Mucosa of stomach (tissue), 1 donor: Measurements from ENCODE around the gene RBFOX2.

Experiments used
- H3K27me3 ChIP-seq: one replicate; pipeline ENCODE4 v1.7.0; 2013; ENCODE audit warnings: mild to moderate bottlenecking, low read length; ENCODE audit not compliant: control insufficient read depth, insufficient read depth
- H3K36me3 ChIP-seq: one replicate; pipeline ENCODE4 v1.7.0; 2013; ENCODE audit warnings: low read length; ENCODE audit not compliant: control insufficient read depth, insufficient read depth
- H3K4me1 ChIP-seq: one replicate; pipeline ENCODE4 v1.7.0; 2013; ENCODE audit warnings: mild to moderate bottlenecking, low read length; ENCODE audit not compliant: control insufficient read depth, insufficient read depth
- H3K4me3 ChIP-seq: one replicate; pipeline ENCODE4 v1.7.0; 2013; ENCODE audit warnings: low read length
- H3K9ac ChIP-seq: one replicate; pipeline ENCODE4 v1.7.0; 2013; ENCODE audit warnings: mild to moderate bottlenecking, low read length, moderate library complexity
- H3K9me3 ChIP-seq: one replicate; pipeline ENCODE4 v1.7.0; 2013; ENCODE audit warnings: mild to moderate bottlenecking, low read length, moderate library complexity; ENCODE audit not compliant: control insufficient read depth
- donor health status: Pancreatic carcinoma.

Gene RBFOX2

GRCh38 chr22:35984183-35985175, 44.1 kb downstream of the RBFOX2 start:
- no peaks in the 10 kb centered on the region for H3K9me3 ChIP-seq
- no peaks in the 10 kb centered on the region for H3K27me3 ChIP-seq
- H3K4me1 ChIP-seq: peaks cover 32% of the 10 kb centered on the region
- H3K36me3 ChIP-seq: no peaks in the 10 kb centered on the region
- no peak overlapping the region for H3K4me3 ChIP-seq
- H3K9ac ChIP-seq: no peak overlapping the region

GRCh38 chr22:35981900-35982299, 46.7 kb downstream of the RBFOX2 start:
- Histone ChIP-seq H3K4me1 (peaks cover 21% of the 10 kb centered on the region), H3K9ac (no peak overlapping the region), H3K4me3 (no peak overlapping the region), H3K9me3 (no peaks in the 10 kb centered on the region), H3K27me3 (no peaks in the 10 kb centered on the region), H3K36me3 (no peaks in the 10 kb centered on the region)

DNA sequence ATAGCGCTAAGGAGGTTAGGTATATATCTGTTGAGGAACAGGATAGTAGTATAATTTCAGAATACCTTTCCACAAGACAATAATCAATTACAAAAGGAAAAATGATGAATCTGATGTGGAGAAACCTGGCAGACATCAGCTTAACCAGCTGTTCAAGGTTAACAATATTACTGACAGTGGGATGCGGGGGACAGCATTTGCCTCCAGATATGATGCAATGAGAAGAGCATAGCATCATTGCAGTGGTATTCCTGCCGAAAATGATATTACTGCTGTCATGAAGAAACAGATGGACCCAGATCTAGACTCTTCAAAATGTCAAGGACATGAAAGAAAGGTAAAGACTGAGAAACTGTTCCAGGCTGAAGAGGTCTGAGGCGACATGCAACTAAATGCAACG, 49.7 kb downstream of the RBFOX2 start:
- Histone ChIP-seq H3K9ac (no peak overlapping the region), H3K27me3 (no peaks in the 10 kb centered on the region), H3K9me3 (no peaks in the 10 kb centered on the region), H3K36me3 (no peaks in the 10 kb centered on the region), H3K4me1 (peaks cover 20% of the 10 kb centered on the region), H3K4me3 (no peak overlapping the region)

- Histone ChIP-seq H3K36me3 (no peaks in the 10 kb centered on the region), H3K9me3 (no peaks in the 10 kb centered on the region), H3K4me3 (no peak overlapping the region), H3K4me1 (peaks cover 26% of the 10 kb centered on the region), H3K9ac (no peak overlapping the region), H3K27me3 (no peaks in the 10 kb centered on the region)
These were observed 50.4 kb downstream of the RBFOX2 start for GRCh38 chr22:35978201-35978600.

DNA sequence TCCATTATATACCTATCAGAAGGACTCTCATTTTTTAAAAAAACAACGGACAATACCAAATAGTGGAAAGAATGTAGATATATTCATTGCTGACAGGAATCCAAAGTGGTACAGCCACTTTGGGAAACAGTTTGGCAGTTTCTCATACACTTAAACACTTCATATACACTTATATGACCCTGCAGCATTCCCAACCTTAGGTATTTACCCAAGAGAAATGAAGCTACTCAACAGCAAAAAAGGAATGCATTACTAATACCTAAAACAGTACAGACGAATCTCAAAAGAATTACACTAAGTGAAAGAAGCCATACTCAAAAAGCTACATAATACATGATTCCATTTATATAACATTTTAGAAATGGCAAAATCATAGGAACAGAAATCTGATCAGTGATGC, 51.5 kb downstream of the RBFOX2 start:
- Histone ChIP-seq H3K4me3 (no peak overlapping the region), H3K9ac (no peak overlapping the region), H3K36me3 (no peaks in the 10 kb centered on the region), H3K4me1 (peaks cover 26% of the 10 kb centered on the region), H3K27me3 (no peaks in the 10 kb centered on the region), H3K9me3 (no peaks in the 10 kb centered on the region)

- H3K36me3 ChIP-seq: no peaks in the 10 kb centered on the region
- H3K4me1 ChIP-seq: peaks cover 45% of the 10 kb centered on the region
- H3K4me3 ChIP-seq: peak overlapping the region; percentile 37
- H3K9me3 ChIP-seq: no peaks in the 10 kb centered on the region
- H3K9ac ChIP-seq: peak overlapping the region; percentile 66
- H3K27me3 ChIP-seq: no peaks in the 10 kb centered on the region
These were observed 55.2 kb downstream of the RBFOX2 start for GRCh38 chr22:35973388-35973787.

DNA sequence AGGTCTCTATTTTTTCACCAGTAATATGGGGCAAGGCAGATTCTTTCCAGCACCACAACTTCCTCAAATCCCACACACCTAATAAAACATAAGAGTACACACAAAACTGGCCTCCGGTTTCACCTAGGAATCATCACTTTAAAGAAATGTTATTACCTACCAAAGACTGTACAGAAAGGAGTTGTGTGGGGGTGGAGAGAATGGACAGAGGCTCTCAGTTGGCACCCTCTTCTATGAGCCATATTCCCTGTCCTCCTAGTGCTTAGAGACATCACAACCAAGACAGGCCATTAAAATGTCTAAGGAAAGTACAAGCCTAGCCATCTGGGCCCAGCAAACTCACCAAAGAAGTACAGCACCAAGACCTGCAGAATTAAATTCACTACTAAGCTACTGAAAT, 56.1 kb downstream of the RBFOX2 start:
- H3K9ac ChIP-seq: no peak overlapping the region
- H3K4me1 ChIP-seq: peaks cover 45% of the 10 kb centered on the region

GRCh38 chr22:35971456-35972119, 57.0 kb downstream of the RBFOX2 start:
- H3K4me1 ChIP-seq: peaks cover 45% of the 10 kb centered on the region
- H3K9ac ChIP-seq: no peak overlapping the region
- no peaks in the 10 kb centered on the region for H3K36me3 ChIP-seq
- no peaks in the 10 kb centered on the region for H3K27me3 ChIP-seq
- H3K9me3 ChIP-seq: no peaks in the 10 kb centered on the region
- no peak overlapping the region for H3K4me3 ChIP-seq

More for the DNA sequence above, 56.1 kb downstream of the RBFOX2 start:
- Histone ChIP-seq H3K9me3 (no peaks in the 10 kb centered on the region), H3K27me3 (no peaks in the 10 kb centered on the region), H3K36me3 (no peaks in the 10 kb centered on the region), H3K4me3 (no peak overlapping the region)

DNA sequence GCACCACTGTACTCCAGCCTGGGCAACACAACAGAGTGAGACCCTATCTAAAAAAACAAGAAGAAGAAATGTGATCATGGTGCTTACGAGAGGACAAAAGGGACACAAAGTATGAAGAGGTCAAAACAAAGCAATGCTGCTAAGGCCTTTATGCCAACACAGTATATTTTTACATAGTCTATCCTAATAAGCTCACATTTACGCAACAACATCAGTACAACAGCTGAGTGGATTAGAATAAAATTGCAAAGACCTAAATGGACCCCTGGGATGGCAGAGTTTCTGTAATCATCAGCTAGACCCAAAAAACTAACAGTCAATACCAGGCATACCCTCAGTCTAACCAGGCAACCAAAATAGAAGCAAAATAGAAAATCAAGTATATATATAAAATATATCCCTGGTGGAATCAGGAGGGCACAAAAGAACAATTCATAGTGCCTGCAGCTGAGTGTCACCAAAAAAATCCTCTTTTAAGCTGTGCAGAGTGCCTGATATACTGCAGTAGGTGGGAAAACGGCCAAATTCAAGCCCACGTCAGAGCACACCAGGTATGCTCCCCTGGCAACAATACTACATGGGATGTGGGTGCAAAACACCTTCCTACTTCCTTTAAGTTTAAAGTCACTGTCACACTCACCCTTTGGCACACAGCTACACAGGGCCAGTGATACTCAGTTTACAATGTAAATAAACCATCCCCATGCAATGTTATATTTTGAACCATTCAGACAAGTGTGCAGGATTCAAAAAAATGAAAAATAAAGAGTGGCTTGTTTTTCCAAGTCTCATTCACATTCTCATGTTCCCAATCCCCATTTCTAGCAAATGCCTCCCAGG, 57.8 kb downstream of the RBFOX2 start:
- H3K4me3 ChIP-seq: no peak overlapping the region
- no peaks in the 10 kb centered on the region for H3K36me3 ChIP-seq
- no peaks in the 10 kb centered on the region for H3K9me3 ChIP-seq
- no peak overlapping the region for H3K9ac ChIP-seq
- peaks cover 45% of the 10 kb centered on the region for H3K4me1 ChIP-seq
- H3K27me3 ChIP-seq: no peaks in the 10 kb centered on the region

DNA sequence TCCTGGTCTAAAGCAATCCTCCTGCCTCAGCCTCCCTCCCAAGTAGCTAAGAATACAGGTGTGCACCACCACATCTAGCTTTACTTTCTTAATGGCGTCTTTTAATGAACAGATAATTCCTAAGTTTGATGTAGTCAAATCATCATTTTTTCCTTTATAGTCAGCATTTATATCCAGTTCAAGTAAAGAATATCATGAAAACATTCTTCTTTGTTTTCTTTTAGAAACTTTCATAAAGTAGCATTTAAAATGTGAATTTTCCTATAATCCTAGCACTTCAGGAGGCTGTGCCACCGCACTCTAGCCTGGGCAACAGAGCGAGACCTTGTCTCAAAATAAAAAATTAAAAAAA, 61.6 kb downstream of the RBFOX2 start:
- H3K4me1 ChIP-seq: peaks cover 18% of the 10 kb centered on the region
- H3K27me3 ChIP-seq: no peaks in the 10 kb centered on the region
- H3K36me3 ChIP-seq: no peaks in the 10 kb centered on the region
- no peak overlapping the region for H3K4me3 ChIP-seq
- no peaks in the 10 kb centered on the region for H3K9me3 ChIP-seq
- H3K9ac ChIP-seq: no peak overlapping the region

DNA sequence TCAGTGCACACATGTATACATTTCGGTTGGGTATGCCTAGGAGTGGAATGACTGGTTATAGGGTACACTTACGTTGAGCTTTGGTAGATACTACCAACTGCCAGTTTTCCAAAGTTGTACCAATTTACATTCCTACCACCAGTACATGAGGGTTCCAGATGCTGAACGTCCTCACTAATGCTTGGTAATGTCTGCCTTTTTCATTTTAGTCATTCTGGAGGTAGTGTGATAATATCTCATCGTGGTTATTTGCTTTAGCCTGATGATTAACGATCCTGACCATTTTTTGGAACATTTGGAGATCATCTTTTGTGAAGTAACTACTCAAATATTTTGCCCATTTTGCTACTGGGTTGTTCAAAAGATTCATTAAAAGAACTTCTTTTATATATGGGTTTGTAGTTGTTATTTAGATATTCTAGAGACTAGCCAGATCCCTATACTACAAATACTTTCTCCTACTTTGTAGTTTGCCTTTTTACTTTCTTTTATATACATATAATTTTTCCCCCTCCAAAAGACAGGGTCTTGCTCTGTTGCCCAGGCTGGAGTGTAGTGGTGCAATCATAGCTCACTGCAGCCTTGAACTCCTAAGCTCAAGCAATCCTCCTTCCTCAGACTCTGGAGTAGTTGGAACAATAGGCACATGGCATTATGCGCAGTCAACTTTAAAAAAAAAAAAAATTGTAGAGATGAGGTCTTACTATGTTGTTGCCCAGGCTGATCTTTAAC, 62.1 kb downstream of the RBFOX2 start:
- Histone ChIP-seq H3K9ac (no peak overlapping the region), H3K4me3 (no peak overlapping the region), H3K36me3 (no peaks in the 10 kb centered on the region), H3K9me3 (no peaks in the 10 kb centered on the region), H3K4me1 (peaks cover 13% of the 10 kb centered on the region), H3K27me3 (no peaks in the 10 kb centered on the region)
